ENCODE measurements around the gene RHOF. TPM values are rescaled to one million over a fixed set of nuclear protein-coding genes. Genes with fewer than 3 reads are reported as not detected.

RHOF gene
- total RNA-seq, 2 experiments from 2014 or later: 23.5 to 53.7 TPM

- no peaks in the 10 kb centered on the region for H3K9me2 ChIP-seq (ENCODE audit: insufficient read depth, low read length)
- no peaks in the 10 kb centered on the region for H3K79me2 ChIP-seq (ENCODE audit: insufficient read depth, low read depth, low read length)
- H3K4me3 ChIP-seq (ENCODE audit: low read depth, low read length, poor library complexity, severe bottlenecking): peak overlapping the region; percentile 76
- ChIA-PET POLR2A (interaction anchor here (0.9 to 2.9 kb wide), 9 partner anchors 8 to 108 kb away, joined by 4 to 10 read pairs (median 6); no protein-coding TSS in a partner anchor), CTCF (ENCODE audit: unreplicated experiment) (interaction anchor here (0.5 to 2.6 kb wide), 22 partner anchors 11 to 1797 kb away, joined by 3 to 13 read pairs (median 4); no protein-coding TSS in a partner anchor)
- H3K4me1 ChIP-seq (ENCODE audit: insufficient read depth, low read length, poor library complexity, severe bottlenecking): peaks cover 58% of the 10 kb centered on the region
- H3K9me3 ChIP-seq (ENCODE audit: low read length): no peaks in the 10 kb centered on the region
- peak overlapping the region; percentile 80 for H3K4me2 ChIP-seq (ENCODE audit: low read length)
- no peaks in the 10 kb centered on the region for H4K20me1 ChIP-seq (ENCODE audit: insufficient read depth, low read length)
- H2AFZ ChIP-seq (ENCODE audit: low read length): peak overlapping the region; percentile 44; the same call in 1 of the 2 replicates
- TF ChIP-seq, protein P1, sequence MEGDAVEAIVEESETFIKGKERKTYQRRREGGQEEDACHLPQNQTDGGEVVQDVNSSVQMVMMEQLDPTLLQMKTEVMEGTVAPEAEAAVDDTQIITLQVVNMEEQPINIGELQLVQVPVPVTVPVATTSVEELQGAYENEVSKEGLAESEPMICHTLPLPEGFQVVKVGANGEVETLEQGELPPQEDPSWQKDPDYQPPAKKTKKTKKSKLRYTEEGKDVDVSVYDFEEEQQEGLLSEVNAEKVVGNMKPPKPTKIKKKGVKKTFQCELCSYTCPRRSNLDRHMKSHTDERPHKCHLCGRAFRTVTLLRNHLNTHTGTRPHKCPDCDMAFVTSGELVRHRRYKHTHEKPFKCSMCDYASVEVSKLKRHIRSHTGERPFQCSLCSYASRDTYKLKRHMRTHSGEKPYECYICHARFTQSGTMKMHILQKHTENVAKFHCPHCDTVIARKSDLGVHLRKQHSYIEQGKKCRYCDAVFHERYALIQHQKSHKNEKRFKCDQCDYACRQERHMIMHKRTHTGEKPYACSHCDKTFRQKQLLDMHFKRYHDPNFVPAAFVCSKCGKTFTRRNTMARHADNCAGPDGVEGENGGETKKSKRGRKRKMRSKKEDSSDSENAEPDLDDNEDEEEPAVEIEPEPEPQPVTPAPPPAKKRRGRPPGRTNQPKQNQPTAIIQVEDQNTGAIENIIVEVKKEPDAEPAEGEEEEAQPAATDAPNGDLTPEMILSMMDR (conservative IDR thresholded peaks at IDR 0.05; ENCODE audit: low read length): no peak
- no peak for TF ChIP-seq EZH2phosphoT487 (IDR thresholded peaks at IDR 0.05; ENCODE audit: borderline replicate concordance, low read depth, low read length)
- no peak for DNase-seq (ENCODE audit: low spot score)
- intact Hi-C loops (cut with micrococcal nuclease; ENCODE audit: unreplicated experiment): loop anchor here (1.0 to 5.0 kb wide), 7 partner anchors 18 to 257 kb away; partner anchors contain the start of genes PSMD9 and TMEM120B
- peak overlapping the region; percentile 63 for H3K27ac ChIP-seq (ENCODE audit: low read depth, low read length, poor library complexity, severe bottlenecking)
- no TSS peak for BruUV-seq (replicated peaks)
- H3K36me3 ChIP-seq (ENCODE audit: insufficient read depth, low read length): peaks cover 9% of the 10 kb centered on the region; the same call in 1 of the 2 replicates
Observed at GRCh38 chr12:121794534-121795033, 1.1 kb upstream of the RHOF start.

GRCh38 chr12:121793838-121794533, 498 bp upstream of the RHOF start:
- BruUV-seq (replicated peaks): no TSS peak
- TF ChIP-seq, protein P1 (conservative IDR thresholded peaks at IDR 0.05; ENCODE audit: low read length): peak; percentile 99
- TF ChIP-seq EZH2phosphoT487 (IDR thresholded peaks at IDR 0.05; ENCODE audit: borderline replicate concordance, low read depth, low read length): no peak
- Histone ChIP-seq H4K20me1 (ENCODE audit: insufficient read depth, low read length) (no peaks in the 10 kb centered on the region), H3K9me3 (ENCODE audit: low read length) (no peaks in the 10 kb centered on the region), H3K9me2 (ENCODE audit: insufficient read depth, low read length) (no peaks in the 10 kb centered on the region), H3K79me2 (ENCODE audit: insufficient read depth, low read depth, low read length) (no peaks in the 10 kb centered on the region), H3K4me3 (ENCODE audit: low read depth, low read length, poor library complexity, severe bottlenecking) (peak overlapping the region; percentile 76), H3K36me3 (ENCODE audit: insufficient read depth, low read length) (peaks cover 7% of the 10 kb centered on the region; the same call in 1 of the 2 replicates), H3K27ac (ENCODE audit: low read depth, low read length, poor library complexity, severe bottlenecking) (peak overlapping the region; percentile 63), H2AFZ (ENCODE audit: low read length) (peak overlapping the region; percentile 49), H3K4me1 (ENCODE audit: insufficient read depth, low read length, poor library complexity, severe bottlenecking) (peaks cover 59% of the 10 kb centered on the region), H3K4me2 (ENCODE audit: low read length) (peak overlapping the region; percentile 80)
- DNase-seq (ENCODE audit: low spot score): peak; percentile 96
- intact Hi-C loops (cut with micrococcal nuclease; ENCODE audit: unreplicated experiment): loop anchor here (1.0 to 5.0 kb wide), 5 partner anchors 18 to 257 kb away; partner anchors contain the start of genes PSMD9 and TMEM120B
- POLR2A ChIA-PET: interaction anchor here (0.9 to 2.9 kb wide), 9 partner anchors 9 to 230 kb away, joined by 4 to 10 read pairs (median 6); no protein-coding TSS in a partner anchor
- CTCF ChIA-PET (ENCODE audit: unreplicated experiment): interaction anchor here (0.5 to 2.6 kb wide), 24 partner anchors 8 to 1797 kb away, joined by 3 to 13 read pairs (median 4); no protein-coding TSS in a partner anchor
